H1 (cell line): ENCODE results near the gene PGAM1. TPM values are rescaled to one million over a fixed set of nuclear protein-coding genes. Genes with fewer than 3 reads are reported as not detected.

ENCODE experiments used
- CTCF ChIA-PET: fragments of 300-600 bp; sonication (Branson Sonifier 250); formaldehyde crosslinking; loops from one replicate; lab custom pipeline; 2021; ENCODE audit not compliant: partially characterized antibody; lab: Charles Lee
- POLR2A ChIA-PET: fragments of 300-600 bp; sonication (Branson Sonifier 250); formaldehyde crosslinking; loops from one replicate; lab custom pipeline; 2021; ENCODE audit warnings: inconsistent platforms; ENCODE audit not compliant: partially characterized antibody; lab: Charles Lee
- DNase-seq, 2 experiments: peaks; one replicate each; pipeline versions ENCODE4 v3.0.0 to v3.0.0-alpha.2; 2010 to 2022; ENCODE audit warnings: low spot score in 2 of 2, low read depth in 1 of 2, mixed read lengths in 1 of 2
- FAIRE-seq: peaks from 2 replicates; lab custom pipeline; 2011; peaks lifted over from hg19 to GRCh38; lab: Jason Lieb, UNC
- H2AFZ ChIP-seq: 2 replicates; pipeline ENCODE4 v1.8.1; 2012; ENCODE audit warnings: low read length, inconsistent platforms
- H2AK5ac ChIP-seq: 2 replicates; pipeline ENCODE4 v1.6.1; 2013; ENCODE audit warnings: low read depth, low read length
- H2BK120ac ChIP-seq: replicated peaks from 2 replicates; pipeline ENCODE3; 2013; ENCODE audit warnings: low read depth, low read length, inconsistent platforms
- H2BK12ac ChIP-seq: 2 replicates; pipeline ENCODE4 v1.6.1; 2013; ENCODE audit warnings: low read depth, low read length
- H2BK15ac ChIP-seq: 2 replicates; pipeline ENCODE4 v1.6.1; 2013; ENCODE audit warnings: low read length
- H2BK20ac ChIP-seq: 2 replicates; pipeline ENCODE4 v1.6.1; 2013; ENCODE audit warnings: low read length
- H2BK5ac ChIP-seq: 2 replicates; pipeline ENCODE4 v1.6.1; 2013; ENCODE audit warnings: low read depth, low read length
- H3K14ac ChIP-seq: 2 replicates; pipeline ENCODE4 v1.6.1; 2013; ENCODE audit warnings: inconsistent platforms; ENCODE audit not compliant: insufficient read length
- H3K18ac ChIP-seq: 2 replicates; pipeline ENCODE4 v1.6.1; 2013; ENCODE audit warnings: low read length; ENCODE audit errors: extremely low read depth
- H3K23ac ChIP-seq: 2 replicates; pipeline ENCODE4 v1.6.1; 2013; ENCODE audit warnings: inconsistent platforms; ENCODE audit not compliant: insufficient read length
- H3K23me2 ChIP-seq: 2 replicates; pipeline ENCODE4 v1.6.1; 2013; ENCODE audit warnings: low read depth, low read length
- H3K27ac ChIP-seq: 2 replicates; pipeline ENCODE4 v1.6.1; 2011; ENCODE audit warnings: low read depth, low read length, inconsistent platforms
- H3K27me3 ChIP-seq, 4 experiments: replicated peaks in 1 of 4; 1 replicate in 1 of 4; 2 replicates in 3 of 4; pipeline versions ENCODE4 v1.6.1 to v1.8.1; 2011 to 2013; ENCODE audit warnings: low read length in 3 of 4, mild to moderate bottlenecking in 3 of 4, inconsistent platforms in 2 of 4, mixed read lengths in 2 of 4, moderate library complexity in 1 of 4; ENCODE audit not compliant: control insufficient read depth in 3 of 4, insufficient read depth in 3 of 4; ENCODE audit errors: extremely low read depth in 1 of 4
- H3K36me3 ChIP-seq, 4 experiments: 2 replicates each; pipeline versions ENCODE4 v1.6.1 to v1.8.1; 2011 to 2013; ENCODE audit warnings: mild to moderate bottlenecking in 4 of 4, low read length in 3 of 4, moderate library complexity in 2 of 4, control low read depth in 1 of 4, inconsistent platforms in 1 of 4; ENCODE audit not compliant: insufficient read depth in 4 of 4, control insufficient read depth in 2 of 4
- H3K4ac ChIP-seq: replicated peaks from 2 replicates; pipeline ENCODE3; 2013; ENCODE audit warnings: low read length, low read depth, mixed read lengths, inconsistent platforms; ENCODE audit not compliant: insufficient read length
- H3K4me1 ChIP-seq, 4 experiments: replicated peaks in 1 of 4; 1 replicate in 1 of 4; 2 replicates in 3 of 4; pipeline versions ENCODE4 v1.6.1 to v1.8.1; 2011 to 2013; ENCODE audit warnings: low read length in 3 of 4, inconsistent platforms in 2 of 4, mixed read lengths in 1 of 4; ENCODE audit not compliant: insufficient read depth in 4 of 4, control insufficient read depth in 3 of 4
- H3K4me2 ChIP-seq, 2 experiments: 2 replicates each; pipeline versions ENCODE4 v1.6.1 to v1.8.1; 2011 to 2013; ENCODE audit warnings: low read depth in 2 of 2, low read length in 2 of 2, control low read depth in 1 of 2, inconsistent platforms in 1 of 2, mild to moderate bottlenecking in 1 of 2; ENCODE audit not compliant: insufficient read depth in 1 of 2
- H3K4me3 ChIP-seq, 4 experiments: fragments of 200-600, 300-600 bp in 1 of 4; sonication (generic), shearing (Covaris generic), sonication (Bioruptor Twin) in 1 of 4; 2 replicates each; pipeline versions ENCODE4 v1.5.1 to v1.8.1; 2011 to 2016; ENCODE audit warnings: low read length in 4 of 4, low read depth in 3 of 4, control low read depth in 2 of 4, inconsistent platforms in 2 of 4, mild to moderate bottlenecking in 2 of 4, mixed read lengths in 1 of 4, moderate library complexity in 1 of 4; ENCODE audit not compliant: insufficient read depth in 2 of 4; ENCODE audit errors: extremely low read depth in 1 of 4
- H3K56ac ChIP-seq: replicated peaks from 2 replicates; pipeline ENCODE3; 2013; ENCODE audit warnings: low read depth, mild to moderate bottlenecking, mixed read lengths, low read length, inconsistent platforms; ENCODE audit not compliant: insufficient read length
- H3K79me1 ChIP-seq: 2 replicates; pipeline ENCODE4 v1.6.1; 2013; ENCODE audit warnings: low read depth, low read length, control low read depth
- H3K79me2 ChIP-seq, 2 experiments: 2 replicates each; pipeline versions ENCODE4 v1.6.1 to v1.8.1; 2012 to 2013; ENCODE audit warnings: low read length in 2 of 2, mild to moderate bottlenecking in 2 of 2, inconsistent platforms in 1 of 2; ENCODE audit not compliant: insufficient read depth in 2 of 2, control insufficient read depth in 1 of 2
- H3K9ac ChIP-seq, 4 experiments: replicated peaks in 1 of 4; 1 replicate in 1 of 4; 2 replicates in 3 of 4; pipeline versions ENCODE4 v1.6.1 to v1.8.1; 2011 to 2013; ENCODE audit warnings: low read depth in 3 of 4, low read length in 3 of 4, control low read depth in 2 of 4, mild to moderate bottlenecking in 2 of 4, moderate library complexity in 2 of 4, inconsistent platforms in 1 of 4; ENCODE audit errors: extremely low read depth in 1 of 4
- H3K9me3 ChIP-seq, 2 experiments: 2 replicates each; pipeline versions ENCODE4 v1.6.1 to v1.8.1; 2012 to 2013; ENCODE audit warnings: mild to moderate bottlenecking in 2 of 2, moderate library complexity in 2 of 2, control low read depth in 1 of 2, inconsistent platforms in 1 of 2, low read depth in 1 of 2, low read length in 1 of 2, mixed read lengths in 1 of 2; ENCODE audit not compliant: insufficient read depth in 2 of 2
- H4K20me1 ChIP-seq, 2 experiments: replicated peaks in 1 of 2; 2 replicates each; pipeline versions ENCODE3 to v1.8.1; 2011 to 2013; ENCODE audit warnings: inconsistent platforms in 2 of 2, low read length in 2 of 2, mild to moderate bottlenecking in 1 of 2; ENCODE audit not compliant: insufficient read depth in 2 of 2, control insufficient read depth in 1 of 2
- H4K5ac ChIP-seq: 2 replicates; pipeline ENCODE4 v1.6.1; 2013; ENCODE audit warnings: low read length, low read depth, mixed read lengths, inconsistent platforms; ENCODE audit not compliant: insufficient read length
- H4K8ac ChIP-seq: 2 replicates; pipeline ENCODE4 v1.8.0; 2013; ENCODE audit warnings: mild to moderate bottlenecking, moderate library complexity, low read length, inconsistent platforms; ENCODE audit not compliant: insufficient read depth; ENCODE audit errors: extremely low read depth
- H4K91ac ChIP-seq: replicated peaks from 2 replicates; pipeline ENCODE3; 2013; ENCODE audit warnings: low read length, mixed read lengths, inconsistent platforms; ENCODE audit not compliant: insufficient read length
- ATF3 ChIP-seq: IDR thresholded peaks from 2 replicates; pipeline ENCODE4 v1.6.1; 2011; ENCODE audit warnings: low read depth, mild to moderate bottlenecking, low read length; ENCODE audit not compliant: insufficient read depth
- CBX5 ChIP-seq: fragments of 300-800, 300-1000 bp; sonication (generic); IDR thresholded peaks from 2 replicates; pipeline ENCODE4 v1.7.1; 2016; ENCODE audit warnings: antibody characterized with exemption, low read length, low read depth
- CBX8 ChIP-seq: fragments of 300-800, 300-1000 bp; sonication (generic); IDR thresholded peaks from 2 replicates; pipeline ENCODE4 v1.7.1; 2016; ENCODE audit warnings: low read depth, low read length, borderline replicate concordance
- CEBPB ChIP-seq: IDR thresholded peaks from 2 replicates; pipeline ENCODE4 v1.6.1; 2012; ENCODE audit warnings: low read depth, low read length
- GTF2F1 ChIP-seq: IDR thresholded peaks from 2 replicates; pipeline ENCODE4 v1.6.1; 2012; ENCODE audit warnings: low read depth, low read length, improper control_type of control experiment, borderline replicate concordance
- KDM5A ChIP-seq: fragments of 200-600 bp; IDR thresholded peaks from 2 replicates; pipeline ENCODE4 v1.7.1; 2012; ENCODE audit warnings: mild to moderate bottlenecking, low read length, inconsistent platforms, mixed read lengths
- RAD21 ChIP-seq, 2 experiments: IDR thresholded peaks in 1 of 2; conservative IDR thresholded peaks in 1 of 2; 2 replicates each; pipeline ENCODE4 v1.6.1; 2011; ENCODE audit warnings: low read depth in 2 of 2, low read length in 2 of 2, improper control_type of control experiment in 1 of 2, inconsistent platforms in 1 of 2, mild to moderate bottlenecking in 1 of 2, moderate library complexity in 1 of 2
- RXRA ChIP-seq: IDR thresholded peaks from 2 replicates; pipeline ENCODE4 v1.6.1; 2011; ENCODE audit warnings: low read depth, mild to moderate bottlenecking, low read length, moderate library complexity; ENCODE audit not compliant: insufficient read depth
- SIRT6 ChIP-seq: IDR thresholded peaks from one replicate; pipeline ENCODE4 v1.7.1; 2012; ENCODE audit warnings: low read length, inconsistent platforms
- SRF ChIP-seq: IDR thresholded peaks from 2 replicates; pipeline ENCODE4 v1.6.1; 2011; ENCODE audit warnings: mild to moderate bottlenecking, low read depth, low read length, moderate library complexity
- TBP ChIP-seq: IDR thresholded peaks from 2 replicates; pipeline ENCODE4 v1.6.1; 2011; ENCODE audit warnings: low read depth, low read length, improper control_type of control experiment
- ZNF274 ChIP-seq: IDR thresholded peaks from 2 replicates; pipeline ENCODE4 v1.7.0; 2012; ENCODE audit warnings: low read length, borderline replicate concordance; ENCODE audit errors: extremely low read depth
- WGBS, 2 experiments: shearing (Covaris generic) in 1 of 2; methylation state at CpG; one replicate each; pipeline versions ENCODE4 v1.1.6 to v1.1.7; 2013 to 2015; ENCODE audit warnings: low lambda C conversion rate in 2 of 2, mixed read lengths in 2 of 2, inconsistent platforms in 1 of 2, low coverage in 1 of 2, missing lambda C conversion rate in 1 of 2; ENCODE audit not compliant: insufficient replicate concordance in 2 of 2, insufficient coverage in 1 of 2, insufficient read length in 1 of 2; ENCODE audit errors: extremely low coverage in 1 of 2, missing lambda C conversion rate in 1 of 2; 5-methylcytosine and 5-hydroxymethylcytosine counted together
- polyA plus RNA-seq, 7 experiments: library from polyadenylated mRNA; depleted of rRNA in 3 of 7; stranded (reverse) in 5 of 7; unstranded in 2 of 7; fragments of >200 nt in 5 of 7; fragments of 200-250 nt in 2 of 7; gene quantifications; 1 replicate in 5 of 7; 2 replicates in 1 of 7; 4 replicates in 1 of 7; pipeline versions ENCODE4 v1.2.1 to v1.2.3, GENCODE V29; 2011 to 2013; ENCODE audit warnings: missing spikeins in 2 of 7, mixed read lengths in 2 of 7
- total RNA-seq: library from RNA; stranded (reverse); fragmentation: NEBNext Ultra II Directional; extraction: Animal tissue kit (Norgen Biotek cat#: 25700); gene quantifications from 2 replicates; pipeline ENCODE4 v1.2.1, GENCODE V29; 2021

Gene PGAM1
- total and polyA plus RNA-seq, 2 of the 8 experiments (the other 6 are each of a cell fraction or from before 2014, with no cell fraction given) = 791 to 799 TPM

- no peak for FAIRE-seq
- DNase-seq = no peak
- Histone ChIP-seq H2BK12ac (no peak overlapping the region), H3K9me3 (no peaks in the 10 kb centered on the region), H3K56ac (no peak overlapping the region), H4K91ac (no peak overlapping the region), H3K4me2 (no peak overlapping the region), H3K27ac (no peak overlapping the region), H2BK20ac (no peak overlapping the region), H3K36me3 (peaks cover 5 to 52% (median 33%) of the 10 kb centered on the region in 4 experiments; a peak in 6 of 8 replicates), H2BK5ac (no peak overlapping the region), H2BK120ac (no peak overlapping the region), H2AK5ac (no peak overlapping the region), H4K5ac (no peak overlapping the region), H3K23ac (no peak overlapping the region), H3K14ac (no peak overlapping the region), H3K79me1 (no peaks in the 10 kb centered on the region), H4K20me1 (peaks cover 0 to 5% of the 10 kb centered on the region in 2 experiments), H3K9ac (no peak overlapping the region), H3K4me3 (no peak overlapping the region), H3K23me2 (no peaks in the 10 kb centered on the region), H3K4me1 (no peaks in the 10 kb centered on the region), H3K79me2 (no peaks in the 10 kb centered on the region), H2AFZ (no peak overlapping the region), H3K4ac (no peak overlapping the region), H3K18ac (no peak overlapping the region), H4K8ac (no peak overlapping the region), H2BK15ac (no peak overlapping the region), H3K27me3 (no peaks in the 10 kb centered on the region)
- ChIA-PET CTCF (no interaction called here), POLR2A (no interaction called here)
- WGBS, 2 experiments = 95% methylated on average over 6 of the region's 6 CpGs; no CpG with 5 or more reads in 1 of the 2 experiments
- TF ChIP-seq ZNF274 (no peak), CBX5 (no peak), GTF2F1 (no peak), TBP (no peak), SRF (no peak), CBX8 (no peak), ATF3 (no peak), KDM5A (no peak), RXRA (no peak), CEBPB (no peak), SIRT6 (no peak), RAD21 (IDR thresholded peaks at IDR 0.05 in 1 of 2, conservative IDR thresholded peaks at IDR 0.05 in 1 of 2; ENCODE audit: low read depth in 2 of 2, low read length in 2 of 2) (no peak)
These were observed 41.4 kb upstream of the PGAM1 start for GRCh38 chr10:97384641-97385040.
